Ovary (tissue), 3 donors: ENCODE data around the gene PER2.

ENCODE experiments used
- CTCF ChIP-seq, 3 donors: fragments of 450-650 bp in 2 of 3; fragments of 200-600 bp in 1 of 3; IDR thresholded peaks; one replicate each; pipeline versions ENCODE4 v1.5.1 to v1.8.0; 2016 to 2022; ENCODE audit warnings: antibody characterized with exemption in 3 of 3, mild to moderate bottlenecking in 1 of 3
- POLR2A ChIP-seq: fragments of 450-650 bp; IDR thresholded peaks from one replicate; pipeline ENCODE4 v1.6.1; 2017; ENCODE audit warnings: antibody characterized with exemption, mild to moderate bottlenecking, moderate library complexity
- donor health status: DM: no; HTN: no; CAD: no.

- TF ChIP-seq CTCF (IDR thresholded peaks at IDR 0.05) (no peak), POLR2A (no peak)
Observed at GRCh38 chr2:238216651-238217184, 71.7 kb downstream of the PER2 start.
